Measurements from ENCODE around the gene SLC4A4. TPM values are rescaled to one million over a fixed set of nuclear protein-coding genes. Genes with fewer than 3 reads are reported as not detected.

SLC4A4 gene
- total RNA-seq, 2 experiments from 2014 or later: 0.08 to 0.14 TPM

- H3K27ac ChIP-seq (ENCODE audit: low read depth in 1 of 2, low read length in 2 of 2): no peak overlapping the region
- H3K27me3 ChIP-seq (ENCODE audit: control insufficient read depth in 1 of 2, insufficient read depth in 2 of 2, low read length in 2 of 2): no peaks in the 10 kb centered on the region
- DNase-seq (no peak), ATAC-seq (ENCODE audit: poor library complexity) (no peak)
- Mint-ChIP-seq H3K4me1 (ENCODE audit: low read depth) (no peaks in the 10 kb centered on the region), H3K9me3 (peaks cover 2% of the 10 kb centered on the region), H3K36me3 (ENCODE audit: low read depth) (no peaks in the 10 kb centered on the region), H3K27ac (no peak overlapping the region), H3K4me3 (no peak overlapping the region), H3K27me3 (no peaks in the 10 kb centered on the region)
- ChIA-PET POLR2A (no interaction called here), CTCF (no interaction called here)
- intact Hi-C loops (cut with DNase I, micrococcal nuclease): no loop called here
- no peaks in the 10 kb centered on the region for H3K4me1 ChIP-seq (ENCODE audit: insufficient read depth, low read length)
- H3K36me3 ChIP-seq (ENCODE audit: insufficient read depth, low read length): no peaks in the 10 kb centered on the region
- no peaks in the 10 kb centered on the region for H3K9me3 ChIP-seq (ENCODE audit: control insufficient read depth in 1 of 2, insufficient read depth in 1 of 2, low read length in 2 of 2)
- H3K4me3 ChIP-seq (ENCODE audit: low read length): no peak overlapping the region
- no peak for TF ChIP-seq CTCF (IDR thresholded peaks at IDR 0.05)
Measured at GRCh38 chr4:71568131-71568530, 229.3 kb downstream of the SLC4A4 start.

- no peaks in the 10 kb centered on the region for H3K4me1 ChIP-seq (ENCODE audit: insufficient read depth, low read length)
- ChIA-PET CTCF (no interaction called here), POLR2A (no interaction called here)
- TF ChIP-seq CTCF (IDR thresholded peaks at IDR 0.05): no peak
- no peaks in the 10 kb centered on the region for H3K36me3 Mint-ChIP-seq (ENCODE audit: low read depth)
- no peak overlapping the region for H3K4me3 Mint-ChIP-seq
- H3K9me3 Mint-ChIP-seq: peaks cover 2% of the 10 kb centered on the region
- H3K9me3 ChIP-seq (ENCODE audit: control insufficient read depth in 1 of 2, insufficient read depth in 1 of 2, low read length in 2 of 2): no peaks in the 10 kb centered on the region
- ATAC-seq (ENCODE audit: poor library complexity) (no peak), DNase-seq (no peak)
- H3K27me3 Mint-ChIP-seq: no peaks in the 10 kb centered on the region
- H3K27ac ChIP-seq (ENCODE audit: low read depth in 1 of 2, low read length in 2 of 2): no peak overlapping the region
- no peaks in the 10 kb centered on the region for H3K27me3 ChIP-seq (ENCODE audit: control insufficient read depth in 1 of 2, insufficient read depth in 2 of 2, low read length in 2 of 2)
- no peaks in the 10 kb centered on the region for H3K4me1 Mint-ChIP-seq (ENCODE audit: low read depth)
- H3K4me3 ChIP-seq (ENCODE audit: low read length): no peak overlapping the region
- intact Hi-C loops (cut with DNase I, micrococcal nuclease): no loop called here
- no peaks in the 10 kb centered on the region for H3K36me3 ChIP-seq (ENCODE audit: insufficient read depth, low read length)
- no peak overlapping the region for H3K27ac Mint-ChIP-seq
Measured at GRCh38 chr4:71570492-71570891, 231.7 kb downstream of the SLC4A4 start.

GRCh38 chr4:71571346-71571745 is 232.5 kb downstream of the SLC4A4 start:
- intact Hi-C loops (cut with DNase I, micrococcal nuclease): no loop called here
- H3K4me3 Mint-ChIP-seq: no peak overlapping the region

More at GRCh38 chr4:71571346-71571745, 232.5 kb downstream of the SLC4A4 start:
- no peaks in the 10 kb centered on the region for H3K27me3 Mint-ChIP-seq
- DNase-seq: no peak
- TF ChIP-seq CTCF (IDR thresholded peaks at IDR 0.05): no peak
- Histone ChIP-seq H3K4me1 (ENCODE audit: insufficient read depth, low read length) (no peaks in the 10 kb centered on the region), H3K9me3 (ENCODE audit: control insufficient read depth in 1 of 2, insufficient read depth in 1 of 2, low read length in 2 of 2) (no peaks in the 10 kb centered on the region), H3K27ac (ENCODE audit: low read depth in 1 of 2, low read length in 2 of 2) (no peak overlapping the region), H3K4me3 (ENCODE audit: low read length) (no peak overlapping the region), H3K36me3 (ENCODE audit: insufficient read depth, low read length) (no peaks in the 10 kb centered on the region), H3K27me3 (ENCODE audit: control insufficient read depth in 1 of 2, insufficient read depth in 2 of 2, low read length in 2 of 2) (no peaks in the 10 kb centered on the region)
- H3K9me3 Mint-ChIP-seq: peaks cover 2% of the 10 kb centered on the region
- H3K4me1 Mint-ChIP-seq (ENCODE audit: low read depth): no peaks in the 10 kb centered on the region
- no peak overlapping the region for H3K27ac Mint-ChIP-seq
- H3K36me3 Mint-ChIP-seq (ENCODE audit: low read depth): no peaks in the 10 kb centered on the region
- CTCF ChIA-PET: no interaction called here
- no peak for ATAC-seq (ENCODE audit: poor library complexity)
- POLR2A ChIA-PET: no interaction called here

Data from CD4-positive, alpha-beta T cell (primary cell).